ENCODE data around the gene DGKI. TPM values are rescaled to one million over a fixed set of nuclear protein-coding genes. Genes with fewer than 3 reads are reported as not detected.
"Not testable (repeated sequence)": the region's sequence is repeated elsewhere in the genome, so short reads cannot be mapped to it uniquely, and the experiment has no call there.

The DGKI gene
- total RNA-seq, 1 donor from 2014 or later, result 0.69 TPM

- DNase-seq (ENCODE audit: low spot score), result no peak
- Mint-ChIP-seq H3K4me1 (ENCODE audit: unreplicated experiment) (no peaks in the 10 kb centered on the region), H3K27me3 (ENCODE audit: unreplicated experiment) (no peaks in the 10 kb centered on the region), H3K27ac (ENCODE audit: unreplicated experiment) (no peak overlapping the region), H3K36me3 (ENCODE audit: low read depth, unreplicated experiment) (no peaks in the 10 kb centered on the region), H3K4me3 (ENCODE audit: unreplicated experiment) (no peak overlapping the region), H3K9me3 (ENCODE audit: unreplicated experiment) (no peaks in the 10 kb centered on the region)
- TF ChIP-seq CTCF (IDR thresholded peaks at IDR 0.05; ENCODE audit: unreplicated experiment), result peak; percentile 91
These were observed 392.5 kb downstream of the DGKI start for GRCh38 chr7:137454246-137454724.

GRCh38 chr7:137453356-137453755 lies 393.4 kb downstream of the DGKI start:
- no peaks in the 10 kb centered on the region for H3K4me1 Mint-ChIP-seq (ENCODE audit: unreplicated experiment)
- H3K27me3 Mint-ChIP-seq (ENCODE audit: unreplicated experiment), result no peaks in the 10 kb centered on the region
- TF ChIP-seq CTCF (IDR thresholded peaks at IDR 0.05; ENCODE audit: unreplicated experiment), result no peak
- no peak overlapping the region for H3K27ac Mint-ChIP-seq (ENCODE audit: unreplicated experiment)
- no peak for DNase-seq (ENCODE audit: low spot score)
- H3K4me3 Mint-ChIP-seq (ENCODE audit: unreplicated experiment), result no peak overlapping the region
- no peaks in the 10 kb centered on the region for H3K9me3 Mint-ChIP-seq (ENCODE audit: unreplicated experiment)
- no peaks in the 10 kb centered on the region for H3K36me3 Mint-ChIP-seq (ENCODE audit: low read depth, unreplicated experiment)

- Mint-ChIP-seq H3K36me3 (ENCODE audit: low read depth, unreplicated experiment) (no peaks in the 10 kb centered on the region), H3K27me3 (ENCODE audit: unreplicated experiment) (no peaks in the 10 kb centered on the region), H3K9me3 (ENCODE audit: unreplicated experiment) (no peaks in the 10 kb centered on the region), H3K4me1 (ENCODE audit: unreplicated experiment) (no peaks in the 10 kb centered on the region), H3K27ac (ENCODE audit: unreplicated experiment) (no peak overlapping the region), H3K4me3 (ENCODE audit: unreplicated experiment) (no peak overlapping the region)
- no peak for TF ChIP-seq CTCF (IDR thresholded peaks at IDR 0.05; ENCODE audit: unreplicated experiment)
- no peak for DNase-seq (ENCODE audit: low spot score)
These were observed 397.8 kb downstream of the DGKI start for GRCh38 chr7:137449016-137449415.

- H3K9me3 Mint-ChIP-seq (ENCODE audit: unreplicated experiment); DNase-seq (ENCODE audit: low spot score); H3K36me3 Mint-ChIP-seq (ENCODE audit: low read depth, unreplicated experiment); H3K27me3 Mint-ChIP-seq (ENCODE audit: unreplicated experiment); H3K4me1 Mint-ChIP-seq (ENCODE audit: unreplicated experiment); H3K4me3 Mint-ChIP-seq (ENCODE audit: unreplicated experiment); H3K27ac Mint-ChIP-seq (ENCODE audit: unreplicated experiment): not testable (repeated sequence)
These were observed 398.2 kb downstream of the DGKI start for GRCh38 chr7:137448572-137448971.

- no peak for TF ChIP-seq CTCF (IDR thresholded peaks at IDR 0.05; ENCODE audit: unreplicated experiment)
- Mint-ChIP-seq H3K27ac (ENCODE audit: unreplicated experiment) (no peak overlapping the region), H3K4me3 (ENCODE audit: unreplicated experiment) (no peak overlapping the region), H3K4me1 (ENCODE audit: unreplicated experiment) (no peaks in the 10 kb centered on the region), H3K9me3 (ENCODE audit: unreplicated experiment) (no peaks in the 10 kb centered on the region), H3K36me3 (ENCODE audit: low read depth, unreplicated experiment) (no peaks in the 10 kb centered on the region), H3K27me3 (ENCODE audit: unreplicated experiment) (no peaks in the 10 kb centered on the region)
- DNase-seq (ENCODE audit: low spot score), result no peak
These were observed 400.7 kb downstream of the DGKI start for GRCh38 chr7:137446025-137446424.

GRCh38 chr7:137445268-137445667 lies 401.5 kb downstream of the DGKI start:
- no peaks in the 10 kb centered on the region for H3K27me3 Mint-ChIP-seq (ENCODE audit: unreplicated experiment)
- no peak for DNase-seq (ENCODE audit: low spot score)
- no peaks in the 10 kb centered on the region for H3K36me3 Mint-ChIP-seq (ENCODE audit: low read depth, unreplicated experiment)
- no peaks in the 10 kb centered on the region for H3K9me3 Mint-ChIP-seq (ENCODE audit: unreplicated experiment)
- no peak overlapping the region for H3K27ac Mint-ChIP-seq (ENCODE audit: unreplicated experiment)
- TF ChIP-seq CTCF (IDR thresholded peaks at IDR 0.05; ENCODE audit: unreplicated experiment), result no peak
- no peak overlapping the region for H3K4me3 Mint-ChIP-seq (ENCODE audit: unreplicated experiment)
- no peaks in the 10 kb centered on the region for H3K4me1 Mint-ChIP-seq (ENCODE audit: unreplicated experiment)

Measured in endothelial cell (in vitro differentiated cells).